ENCODE measurements around the gene FCHO1.

Gene FCHO1

GRCh38 chr19:17824339-17824738 is 73.1 kb downstream of the FCHO1 start:
- ChIA-PET POLR2A (ENCODE audit: low non-redundant PET) (no interaction called here), CTCF (no interaction called here)
- TF ChIP-seq, protein P1, sequence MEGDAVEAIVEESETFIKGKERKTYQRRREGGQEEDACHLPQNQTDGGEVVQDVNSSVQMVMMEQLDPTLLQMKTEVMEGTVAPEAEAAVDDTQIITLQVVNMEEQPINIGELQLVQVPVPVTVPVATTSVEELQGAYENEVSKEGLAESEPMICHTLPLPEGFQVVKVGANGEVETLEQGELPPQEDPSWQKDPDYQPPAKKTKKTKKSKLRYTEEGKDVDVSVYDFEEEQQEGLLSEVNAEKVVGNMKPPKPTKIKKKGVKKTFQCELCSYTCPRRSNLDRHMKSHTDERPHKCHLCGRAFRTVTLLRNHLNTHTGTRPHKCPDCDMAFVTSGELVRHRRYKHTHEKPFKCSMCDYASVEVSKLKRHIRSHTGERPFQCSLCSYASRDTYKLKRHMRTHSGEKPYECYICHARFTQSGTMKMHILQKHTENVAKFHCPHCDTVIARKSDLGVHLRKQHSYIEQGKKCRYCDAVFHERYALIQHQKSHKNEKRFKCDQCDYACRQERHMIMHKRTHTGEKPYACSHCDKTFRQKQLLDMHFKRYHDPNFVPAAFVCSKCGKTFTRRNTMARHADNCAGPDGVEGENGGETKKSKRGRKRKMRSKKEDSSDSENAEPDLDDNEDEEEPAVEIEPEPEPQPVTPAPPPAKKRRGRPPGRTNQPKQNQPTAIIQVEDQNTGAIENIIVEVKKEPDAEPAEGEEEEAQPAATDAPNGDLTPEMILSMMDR (conservative IDR thresholded peaks at IDR 0.05; ENCODE audit: low read depth): no peak
- no peak for DNase-seq (ENCODE audit: low spot score)
- H3K27ac ChIP-seq: no peak overlapping the region

GRCh38 chr19:17826508-17827056 is 75.3 kb downstream of the FCHO1 start:
- TF ChIP-seq, protein P1 (conservative IDR thresholded peaks at IDR 0.05; ENCODE audit: low read depth): no peak
- no peak for DNase-seq (ENCODE audit: low spot score)
- ChIA-PET CTCF (interaction anchor here (0.6 to 1.0 kb wide), 2 partner anchors 31 to 1643 kb away, joined by 3 to 4 read pairs; no protein-coding TSS in a partner anchor), POLR2A (ENCODE audit: low non-redundant PET) (no interaction called here)
- H3K27ac ChIP-seq: no peak overlapping the region

GRCh38 chr19:17829855-17830566 is 78.7 kb downstream of the FCHO1 start:
- ChIA-PET POLR2A (ENCODE audit: low non-redundant PET) (interaction anchor here (1.0 kb wide), 1 partner anchor 29 kb away, joined by 3 read pairs; no protein-coding TSS in a partner anchor), CTCF (interaction anchor here (0.8 kb wide), 1 partner anchor 334 kb away, joined by 4 read pairs; no protein-coding TSS in a partner anchor)
- H3K27ac ChIP-seq: peak overlapping the region; percentile 83
- peak; percentile 93 for DNase-seq (ENCODE audit: low spot score)
- TF ChIP-seq, protein P1 (conservative IDR thresholded peaks at IDR 0.05; ENCODE audit: low read depth): no peak; the same call in 1 of the 2 replicates

- ChIA-PET POLR2A (ENCODE audit: low non-redundant PET) (interaction anchor here (1.0 kb wide), 1 partner anchor 29 kb away, joined by 3 read pairs; no protein-coding TSS in a partner anchor), CTCF (interaction anchor here (0.8 kb wide), 1 partner anchor 335 kb away, joined by 4 read pairs; no protein-coding TSS in a partner anchor)
- DNase-seq (ENCODE audit: low spot score): peak; percentile 99
- H3K27ac ChIP-seq: peak overlapping the region; percentile 83
- TF ChIP-seq, protein P1 (conservative IDR thresholded peaks at IDR 0.05; ENCODE audit: low read depth): no peak
These were observed 79.5 kb downstream of the FCHO1 start for GRCh38 chr19:17830567-17831418.

DNA sequence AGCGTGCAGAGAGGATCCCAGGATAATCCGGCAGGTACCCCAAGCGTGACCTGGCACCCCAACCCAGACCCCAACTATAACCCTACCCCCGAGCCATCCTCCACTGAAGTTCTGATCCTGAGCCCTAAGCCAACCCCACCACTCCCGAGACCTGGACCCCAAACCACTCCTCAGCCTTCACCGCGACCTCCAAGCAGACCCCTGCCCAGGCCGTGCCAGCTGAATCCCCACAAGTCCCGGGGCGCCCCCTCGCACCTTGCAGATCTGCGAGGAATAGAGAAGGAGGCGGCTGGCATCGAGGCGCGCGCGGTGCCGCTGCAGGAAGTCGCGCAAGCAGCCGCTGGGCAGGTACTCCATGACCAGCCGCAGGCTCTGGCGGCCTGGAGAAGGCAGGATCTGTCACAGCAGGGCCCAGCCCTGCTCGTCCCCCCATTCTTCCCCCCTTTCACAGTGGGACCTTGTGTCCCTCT is 80.2 kb downstream of the FCHO1 start:
- TF ChIP-seq, protein P1 (conservative IDR thresholded peaks at IDR 0.05; ENCODE audit: low read depth): no peak
- POLR2A ChIA-PET (ENCODE audit: low non-redundant PET): no interaction called here
- CTCF ChIA-PET: no interaction called here

More for the DNA sequence above, 80.2 kb downstream of the FCHO1 start:
- DNase-seq (ENCODE audit: low spot score): no peak
- peak overlapping the region; percentile 21; the same call in 1 of the 2 replicates for H3K27ac ChIP-seq
